T-helper 17 cell (primary cell): ENCODE data around the gene GTF3C1. TPM values are rescaled to one million over a fixed set of nuclear protein-coding genes. Genes with fewer than 3 reads are reported as not detected.
"Not testable (repeated sequence)": the region's sequence is repeated elsewhere in the genome, so short reads cannot be mapped to it uniquely, and the experiment has no call there.

Experiments used
- ATAC-seq: fragments of 150-1000 bp; cut with Tn5 transposase; 2 replicates; pipeline ENCODE4 v1.10.0; 2021; ENCODE audit warnings: mild to moderate bottlenecking, moderate library complexity
- DNase-seq, 3 donors: peaks; one replicate each; pipeline versions ENCODE4 v3.0.0 to v3.0.0-alpha.2; 2020 to 2021
- H3K9me3 ChIP-seq: one replicate; pipeline ENCODE4 v1.7.0; 2013; ENCODE audit warnings: low read length, mild to moderate bottlenecking; ENCODE audit not compliant: control insufficient read depth, poor library complexity, severe bottlenecking
- H3K27ac Mint-ChIP-seq: one replicate; pipeline ENCODE4 v1.8.0; 2022; ENCODE audit warnings: mild to moderate bottlenecking, moderate library complexity, mixed read lengths
- H3K27me3 Mint-ChIP-seq: one replicate; pipeline ENCODE4 v1.8.0; 2022; ENCODE audit warnings: mixed read lengths
- H3K36me3 Mint-ChIP-seq: one replicate; pipeline ENCODE4 v1.8.0; 2022; ENCODE audit warnings: low read depth, mixed read lengths
- H3K4me1 Mint-ChIP-seq: one replicate; pipeline ENCODE4 v1.8.0; 2022; ENCODE audit warnings: mild to moderate bottlenecking, mixed read lengths
- H3K4me3 Mint-ChIP-seq: one replicate; pipeline ENCODE4 v1.8.0; 2022; ENCODE audit warnings: mild to moderate bottlenecking, moderate library complexity, mixed read lengths
- total RNA-seq, 4 donors: library from RNA in 2 of 4; stranded (reverse) in 2 of 4; gene quantifications; one replicate each; pipeline ENCODE4 v1.2.3 and lab custom pipeline; 2022 to 2026

GTF3C1 gene
- total RNA-seq, 2 donors from 2014 or later: 55.3 to 55.6 TPM

GRCh38 chr16:27458987-27459688, 90.6 kb downstream of the GTF3C1 start:
- Mint-ChIP-seq H3K27me3 (no peaks in the 10 kb centered on the region), H3K4me3 (no peak overlapping the region), H3K4me1 (peaks cover 31% of the 10 kb centered on the region), H3K36me3 (peaks cover 3% of the 10 kb centered on the region), H3K27ac (peak overlapping the region; percentile 78)
- ATAC-seq (no peak), DNase-seq (no peak)
- no peaks in the 10 kb centered on the region for H3K9me3 ChIP-seq

DNA sequence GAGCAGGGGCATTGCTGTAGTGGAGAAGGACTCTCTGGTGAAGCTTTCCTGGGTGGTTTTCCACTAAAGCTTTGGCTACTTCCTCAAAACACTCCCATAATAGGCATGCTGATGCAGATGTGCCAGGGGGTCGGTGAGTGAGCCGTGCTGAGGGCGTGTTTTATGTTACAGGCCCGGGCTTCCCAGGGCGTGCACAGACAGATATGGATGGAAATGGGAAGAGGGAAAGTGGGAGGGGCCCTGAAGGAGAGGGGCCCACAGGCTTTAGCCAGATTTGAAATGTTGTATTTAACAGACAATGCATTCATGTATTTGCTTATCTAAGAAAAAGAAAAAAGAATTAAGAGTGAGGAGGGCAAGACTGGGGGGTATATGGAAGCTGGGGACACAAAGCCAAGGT, 91.5 kb downstream of the GTF3C1 start:
- no peak overlapping the region for H3K27ac Mint-ChIP-seq
- H3K4me1 Mint-ChIP-seq: peaks cover 24% of the 10 kb centered on the region
- H3K27me3 Mint-ChIP-seq: no peaks in the 10 kb centered on the region
- H3K4me3 Mint-ChIP-seq: no peak overlapping the region
- no peak for ATAC-seq
- H3K36me3 Mint-ChIP-seq: peaks cover 3% of the 10 kb centered on the region
- DNase-seq: no peak
- H3K9me3 ChIP-seq: no peaks in the 10 kb centered on the region

- ATAC-seq, DNase-seq, H3K4me3 Mint-ChIP-seq, H3K27me3 Mint-ChIP-seq, H3K9me3 ChIP-seq, H3K36me3 Mint-ChIP-seq: not testable (repeated sequence)
- peak overlapping the region; percentile 90 for H3K27ac Mint-ChIP-seq
- H3K4me1 Mint-ChIP-seq: peaks cover 26% of the 10 kb centered on the region
These were observed 92.2 kb downstream of the GTF3C1 start for GRCh38 chr16:27457605-27457900.

DNA sequence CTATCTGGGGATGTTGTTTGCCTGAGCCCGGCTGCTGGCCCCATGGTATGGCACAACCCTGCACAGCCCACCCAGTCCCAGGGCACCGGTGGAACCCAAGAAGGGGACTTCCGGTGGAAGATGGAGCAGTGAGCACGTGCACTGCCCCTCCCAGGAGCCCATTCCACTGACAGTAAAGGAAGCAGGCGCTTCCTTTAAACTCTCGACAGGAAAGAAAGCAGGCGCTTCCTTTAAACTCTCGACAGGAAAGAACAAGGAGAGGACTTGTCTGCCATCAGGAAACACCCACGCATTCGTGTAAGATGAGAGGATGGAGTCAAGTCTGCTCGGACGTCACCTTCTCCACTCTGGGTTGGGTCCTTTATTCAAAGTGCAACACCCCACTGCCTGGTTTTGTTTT, 94.0 kb downstream of the GTF3C1 start:
- no peak for DNase-seq
- Mint-ChIP-seq H3K4me3 (no peak overlapping the region), H3K27me3 (no peaks in the 10 kb centered on the region), H3K27ac (peak overlapping the region; percentile 90), H3K4me1 (peaks cover 35% of the 10 kb centered on the region), H3K36me3 (peaks cover 3% of the 10 kb centered on the region)
- ATAC-seq: no peak
- H3K9me3 ChIP-seq: no peaks in the 10 kb centered on the region

DNA sequence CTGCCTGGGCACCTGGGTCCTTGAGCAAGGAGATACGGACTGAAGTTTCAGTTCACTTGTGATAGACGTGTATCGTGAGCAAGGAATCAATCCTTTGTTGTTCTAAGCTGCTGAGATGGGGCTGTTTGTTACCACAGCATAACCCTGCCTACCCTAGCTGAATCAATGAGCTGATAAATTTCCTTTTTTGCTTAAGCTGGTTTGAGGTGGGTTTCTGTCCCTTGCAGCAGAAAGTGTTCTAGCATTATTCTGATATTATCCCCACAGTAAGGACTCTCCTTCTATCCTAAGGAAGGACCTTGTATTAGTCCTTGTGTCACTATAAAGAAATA, 96.3 kb downstream of the GTF3C1 start:
- no peaks in the 10 kb centered on the region for H3K36me3 Mint-ChIP-seq
- H3K27me3 Mint-ChIP-seq: no peaks in the 10 kb centered on the region
- H3K9me3 ChIP-seq: no peaks in the 10 kb centered on the region
- no peak overlapping the region for H3K4me3 Mint-ChIP-seq
- H3K27ac Mint-ChIP-seq: peak overlapping the region; percentile 90
- no peak for ATAC-seq
- no peak for DNase-seq
- H3K4me1 Mint-ChIP-seq: peaks cover 46% of the 10 kb centered on the region

DNA sequence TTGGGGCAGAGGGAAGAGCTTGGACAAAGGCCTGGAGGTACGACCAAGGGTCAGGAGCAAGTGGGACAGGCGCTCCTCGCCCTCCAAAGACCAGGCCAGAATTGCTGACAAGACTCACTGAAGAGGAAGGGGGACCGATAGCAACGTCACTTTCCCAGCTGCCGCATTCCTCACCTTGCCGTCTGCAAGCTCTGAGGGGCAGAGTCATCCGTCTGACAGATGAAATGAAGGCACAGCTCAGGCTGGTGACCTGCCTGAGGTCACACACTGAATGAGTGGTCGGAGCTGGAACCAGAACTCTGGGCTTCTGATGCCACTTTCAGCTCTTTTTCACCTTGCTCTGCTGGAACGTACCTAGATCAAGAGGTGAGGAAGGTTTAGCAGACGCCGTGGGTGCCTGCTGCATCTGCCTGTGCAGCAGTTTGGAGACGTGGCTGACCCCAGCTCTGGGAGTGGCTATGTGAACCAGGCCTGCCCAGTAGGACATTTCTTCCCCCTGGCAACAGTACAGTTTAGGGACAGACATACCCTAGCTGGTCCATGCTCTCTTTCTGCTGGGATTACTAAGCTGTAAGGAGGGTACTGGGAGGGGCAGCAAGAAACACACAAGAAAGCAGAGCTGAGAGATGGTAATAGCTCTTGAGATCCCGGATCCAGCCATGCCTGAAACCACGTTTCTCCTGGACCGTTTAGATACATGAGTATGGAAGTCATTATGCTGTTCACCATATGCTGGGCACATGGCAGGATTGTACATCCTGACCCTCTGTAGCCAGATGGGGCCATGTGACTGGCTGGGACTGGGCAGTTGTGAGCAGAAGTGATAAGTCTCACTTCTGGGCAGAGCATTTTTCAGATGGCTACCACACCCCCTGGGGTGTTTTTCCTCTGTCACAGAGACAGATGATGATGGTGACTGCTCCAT, 96.9 kb downstream of the GTF3C1 start:
- H3K27me3 Mint-ChIP-seq: no peaks in the 10 kb centered on the region
- ATAC-seq (no peak), DNase-seq (no peak)
- H3K4me1 Mint-ChIP-seq: peaks cover 48% of the 10 kb centered on the region
- no peaks in the 10 kb centered on the region for H3K9me3 ChIP-seq
- peak overlapping the region; percentile 90 for H3K27ac Mint-ChIP-seq
- H3K36me3 Mint-ChIP-seq: peaks cover 3% of the 10 kb centered on the region
- H3K4me3 Mint-ChIP-seq: no peak overlapping the region

GRCh38 chr16:27450196-27450549, 99.5 kb downstream of the GTF3C1 start:
- no peaks in the 10 kb centered on the region for H3K9me3 ChIP-seq
- Mint-ChIP-seq H3K27me3 (no peaks in the 10 kb centered on the region), H3K4me1 (peaks cover 50% of the 10 kb centered on the region), H3K36me3 (peaks cover 9% of the 10 kb centered on the region), H3K27ac (peak overlapping the region; percentile 90), H3K4me3 (peak overlapping the region; percentile 75)
- no peak for ATAC-seq
- no peak for DNase-seq

DNA sequence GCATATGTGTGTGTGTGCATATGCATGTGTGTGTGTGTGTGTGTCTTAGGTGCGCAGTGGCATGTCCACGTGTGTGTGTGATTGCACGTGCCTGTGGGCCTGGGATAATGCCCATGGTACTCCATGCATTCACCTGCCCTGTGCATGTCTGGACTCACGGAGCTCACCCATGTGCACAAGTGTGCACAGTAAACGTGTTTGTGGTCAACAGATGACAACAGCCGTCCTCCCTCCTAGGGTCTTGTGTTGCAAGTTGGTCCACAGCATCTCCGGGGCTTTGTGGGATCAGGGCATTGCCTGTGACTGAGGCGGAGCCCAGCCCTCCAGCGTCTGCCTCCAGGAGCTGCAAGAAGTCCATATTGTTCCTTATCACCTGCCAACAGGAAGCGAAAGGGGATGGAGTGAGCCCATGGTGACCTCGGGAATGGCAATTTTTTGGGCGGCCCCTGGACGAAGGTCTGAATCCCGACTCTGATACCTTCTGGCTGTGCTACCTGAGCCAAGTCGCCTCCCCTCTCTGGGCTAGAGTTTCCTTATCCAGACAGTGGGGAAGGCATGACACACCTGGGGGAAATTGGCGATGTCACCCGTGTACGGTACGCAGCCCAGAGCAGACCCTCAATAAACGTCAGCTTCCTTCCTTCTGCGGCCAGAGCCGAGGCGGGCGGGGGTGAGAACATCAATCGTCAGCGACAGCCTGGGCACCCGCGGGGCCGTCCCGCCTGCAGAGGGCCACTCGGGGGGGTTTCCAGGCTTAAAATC, 100.1 kb downstream of the GTF3C1 start:
- DNase-seq (peak; percentile 57 to 72 (median 71)), ATAC-seq (peak; percentile 78)
- Mint-ChIP-seq H3K27me3 (no peaks in the 10 kb centered on the region), H3K4me3 (peak overlapping the region; percentile 75), H3K4me1 (peaks cover 52% of the 10 kb centered on the region), H3K27ac (peak overlapping the region; percentile 90), H3K36me3 (peaks cover 9% of the 10 kb centered on the region)
- H3K9me3 ChIP-seq: no peaks in the 10 kb centered on the region

- ATAC-seq (no peak), DNase-seq (no peak)
- Mint-ChIP-seq H3K27ac (peak overlapping the region; percentile 90), H3K36me3 (peaks cover 12% of the 10 kb centered on the region), H3K4me3 (no peak overlapping the region), H3K4me1 (peaks cover 50% of the 10 kb centered on the region), H3K27me3 (no peaks in the 10 kb centered on the region)
- H3K9me3 ChIP-seq: no peaks in the 10 kb centered on the region
These were observed 100.9 kb downstream of the GTF3C1 start for GRCh38 chr16:27448532-27449433.

- Mint-ChIP-seq H3K27me3 (no peaks in the 10 kb centered on the region), H3K27ac (peak overlapping the region; percentile 90), H3K36me3 (peaks cover 16% of the 10 kb centered on the region), H3K4me3 (peak overlapping the region; percentile 79), H3K4me1 (peaks cover 47% of the 10 kb centered on the region)
- ATAC-seq (no peak), DNase-seq (no peak)
- no peaks in the 10 kb centered on the region for H3K9me3 ChIP-seq
These were observed 102.4 kb downstream of the GTF3C1 start for GRCh38 chr16:27447301-27447700.

- Mint-ChIP-seq H3K4me1 (peaks cover 44% of the 10 kb centered on the region), H3K36me3 (peaks cover 16% of the 10 kb centered on the region), H3K27ac (peak overlapping the region; percentile 90), H3K4me3 (peak overlapping the region; percentile 79), H3K27me3 (no peaks in the 10 kb centered on the region)
- ATAC-seq: peak; percentile 87
- H3K9me3 ChIP-seq: no peaks in the 10 kb centered on the region
- DNase-seq: peak; percentile 53 to 75 (median 70)
These were observed 103.0 kb downstream of the GTF3C1 start for GRCh38 chr16:27446721-27447120.

DNA sequence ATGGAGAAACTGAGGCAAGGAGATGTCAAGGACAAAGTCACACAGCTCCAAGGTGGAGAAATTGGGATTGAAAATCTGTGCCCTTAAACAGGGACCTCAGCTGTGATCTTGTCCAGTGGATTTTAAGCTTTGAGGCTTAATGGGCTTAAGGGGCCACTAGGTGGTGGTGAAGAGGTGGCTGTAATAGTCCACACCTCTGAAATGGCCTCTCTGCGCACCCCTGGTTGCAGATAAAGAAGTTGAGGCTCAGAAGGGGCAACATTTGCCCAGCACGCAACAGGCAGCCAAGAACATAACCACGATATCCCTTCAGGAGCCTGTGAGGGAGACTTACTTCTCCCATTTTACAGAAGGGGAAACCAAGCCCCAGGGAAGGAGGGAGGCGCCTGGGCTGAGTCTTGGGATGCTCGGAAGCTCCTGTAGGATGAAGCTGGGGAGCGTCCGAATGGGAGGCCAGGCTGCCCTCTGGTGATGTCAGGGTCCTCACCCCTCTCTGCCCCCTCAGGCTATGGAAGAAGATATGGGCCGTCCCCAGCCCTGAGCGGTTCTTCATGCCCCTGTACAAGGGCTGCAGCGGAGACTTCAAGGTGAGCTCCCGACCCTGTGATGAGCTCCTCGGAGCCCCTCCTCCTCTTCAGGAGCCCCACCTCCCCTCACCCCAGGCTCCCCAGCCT, 104.1 kb downstream of the GTF3C1 start:
- Mint-ChIP-seq H3K4me1 (peaks cover 36% of the 10 kb centered on the region), H3K36me3 (peaks cover 16% of the 10 kb centered on the region), H3K4me3 (no peak overlapping the region), H3K27me3 (no peaks in the 10 kb centered on the region), H3K27ac (peak overlapping the region; percentile 90)
- DNase-seq (no peak), ATAC-seq (no peak)
- H3K9me3 ChIP-seq: no peaks in the 10 kb centered on the region
